Skeletal muscle satellite cell (primary cell): ENCODE data around the gene PFN1.
"Not testable (repeated sequence)": the region's sequence is repeated elsewhere in the genome, so short reads cannot be mapped to it uniquely, and the experiment has no call there.

ENCODE experiments used
- H3K27me3 ChIP-seq: 2 replicates; pipeline ENCODE4 v1.7.0; 2013; ENCODE audit warnings: low read length; ENCODE audit not compliant: control insufficient read depth, insufficient read depth
- H3K36me3 ChIP-seq: 2 replicates; pipeline ENCODE4 v1.7.0; 2013; ENCODE audit warnings: mild to moderate bottlenecking, control low read depth, low read length; ENCODE audit not compliant: insufficient read depth
- H3K4me1 ChIP-seq: 2 replicates; pipeline ENCODE4 v1.7.0; 2013; ENCODE audit warnings: low read length; ENCODE audit not compliant: control insufficient read depth, insufficient read depth
- H3K4me2 ChIP-seq: 2 replicates; pipeline ENCODE4 v1.7.0; 2013; ENCODE audit warnings: mild to moderate bottlenecking, low read length
- H3K4me3 ChIP-seq: 2 replicates; pipeline ENCODE4 v1.7.0; 2013; ENCODE audit warnings: low read length
- H3K9ac ChIP-seq: 2 replicates; pipeline ENCODE4 v1.7.0; 2013; ENCODE audit warnings: mild to moderate bottlenecking, low read depth, low read length, moderate library complexity
- H3K9me3 ChIP-seq: replicated peaks from 2 replicates; pipeline ENCODE4 v1.7.0; 2013; ENCODE audit warnings: mild to moderate bottlenecking, control low read depth, low read length

Gene PFN1

GRCh38 chr17:4932756-4933155 lies 15.6 kb downstream of the PFN1 start:
- Histone ChIP-seq H3K4me2 (no peak overlapping the region), H3K9me3 (no peaks in the 10 kb centered on the region), H3K4me1 (peaks cover 8% of the 10 kb centered on the region), H3K27me3 (no peaks in the 10 kb centered on the region), H3K4me3 (no peak overlapping the region), H3K9ac (no peak overlapping the region), H3K36me3 (peaks cover 15% of the 10 kb centered on the region)

- Histone ChIP-seq H3K4me2 (no peak within 1 kb of the TSS), H3K9me3 (no peaks in the 10 kb centered on the region), H3K4me3 (no peak within 1 kb of the TSS), H3K36me3 (peaks cover 8% of the 10 kb centered on the region), H3K4me1 (peaks cover 8% of the 10 kb centered on the region), H3K9ac (no peak within 1 kb of the TSS), H3K27me3 (no peaks in the 10 kb centered on the region)
These were observed 16.4 kb downstream of the PFN1 start, which contains the start of gene GP1BA for GRCh38 chr17:4931963-4932362. GP1BA (plus strand) TSS chr17:4932277; CDS start chr17:4932605, 328 bp downstream.

GRCh38 chr17:4928881-4929280 lies 19.4 kb downstream of the PFN1 start:
- Histone ChIP-seq H3K4me3 (no peak overlapping the region), H3K9ac (no peak overlapping the region), H3K9me3 (no peaks in the 10 kb centered on the region), H3K4me2 (no peak overlapping the region), H3K4me1 (peaks cover under 1% of the 10 kb centered on the region), H3K36me3 (peaks cover 3% of the 10 kb centered on the region), H3K27me3 (no peaks in the 10 kb centered on the region)

- H3K9ac ChIP-seq, H3K9me3 ChIP-seq, H3K4me3 ChIP-seq: not testable (repeated sequence)
These were observed 21.6 kb downstream of the PFN1 start for GRCh38 chr17:4926577-4927335.

GRCh38 chr17:4921320-4921719 lies 27.0 kb downstream of the PFN1 start:
- H3K36me3 ChIP-seq: no peaks in the 10 kb centered on the region
- no peaks in the 10 kb centered on the region for H3K27me3 ChIP-seq
- peaks cover 8% of the 10 kb centered on the region for H3K4me1 ChIP-seq
- no peak overlapping the region for H3K4me2 ChIP-seq
- H3K9ac ChIP-seq: no peak overlapping the region
- no peak overlapping the region for H3K4me3 ChIP-seq
- H3K9me3 ChIP-seq: no peaks in the 10 kb centered on the region

More at GRCh38 chr17:4926577-4927335, 21.6 kb downstream of the PFN1 start:
- not testable (repeated sequence) for H3K4me1 ChIP-seq, H3K27me3 ChIP-seq, H3K36me3 ChIP-seq, H3K4me2 ChIP-seq

- H3K9me3 ChIP-seq: no peaks in the 10 kb centered on the region
- peaks cover 8% of the 10 kb centered on the region for H3K4me1 ChIP-seq
- H3K9ac ChIP-seq: no peak overlapping the region
- no peak overlapping the region for H3K4me2 ChIP-seq
- no peak overlapping the region for H3K4me3 ChIP-seq
- no peaks in the 10 kb centered on the region for H3K27me3 ChIP-seq
- no peaks in the 10 kb centered on the region for H3K36me3 ChIP-seq
These were observed 27.8 kb downstream of the PFN1 start for GRCh38 chr17:4920351-4921048.

- H3K4me2 ChIP-seq: no peak overlapping the region
- no peaks in the 10 kb centered on the region for H3K9me3 ChIP-seq
- no peak overlapping the region for H3K4me3 ChIP-seq
- peaks cover 8% of the 10 kb centered on the region for H3K4me1 ChIP-seq
- H3K27me3 ChIP-seq: no peaks in the 10 kb centered on the region
- no peak overlapping the region for H3K9ac ChIP-seq
- no peaks in the 10 kb centered on the region for H3K36me3 ChIP-seq
These were observed 28.8 kb downstream of the PFN1 start for GRCh38 chr17:4919511-4920047.

- not testable (repeated sequence) for H3K4me3 ChIP-seq, H3K9ac ChIP-seq, H3K27me3 ChIP-seq, H3K4me1 ChIP-seq, H3K9me3 ChIP-seq, H3K4me2 ChIP-seq, H3K36me3 ChIP-seq
These were observed 33.8 kb downstream of the PFN1 start for GRCh38 chr17:4914551-4914950.

GRCh38 chr17:4913994-4914393 lies 34.3 kb downstream of the PFN1 start:
- Histone ChIP-seq H3K9ac (no peak overlapping the region), H3K4me3 (no peak overlapping the region), H3K9me3 (no peaks in the 10 kb centered on the region), H3K27me3 (no peaks in the 10 kb centered on the region), H3K4me1 (peaks cover 5% of the 10 kb centered on the region), H3K36me3 (no peaks in the 10 kb centered on the region), H3K4me2 (no peak overlapping the region)

- Histone ChIP-seq H3K9ac (peak overlapping the region; percentile 53), H3K4me2 (peak overlapping the region; percentile 65), H3K27me3 (peaks cover 3% of the 10 kb centered on the region), H3K36me3 (no peaks in the 10 kb centered on the region), H3K4me1 (peaks cover 12% of the 10 kb centered on the region), H3K9me3 (no peaks in the 10 kb centered on the region), H3K4me3 (peak overlapping the region; percentile 19)
These were observed 39.4 kb downstream of the PFN1 start for GRCh38 chr17:4908711-4909496.

GRCh38 chr17:4908301-4908700 lies 40.0 kb downstream of the PFN1 start:
- Histone ChIP-seq H3K36me3 (no peaks in the 10 kb centered on the region), H3K9ac (peak overlapping the region; percentile 53), H3K9me3 (no peaks in the 10 kb centered on the region), H3K27me3 (peaks cover 3% of the 10 kb centered on the region), H3K4me1 (peaks cover 14% of the 10 kb centered on the region), H3K4me2 (peak overlapping the region; percentile 65), H3K4me3 (no peak overlapping the region)
